CD4-positive, alpha-beta T cell treated with Interleukin-4 for 1 hour (primary cell): ENCODE results near the gene INO80C.

ENCODE experiments used
- DNase-seq, 2 donors: peaks; one replicate each; pipeline ENCODE4 v3.0.0-alpha.2; 2020 to 2022

The INO80C gene

GRCh38 chr18:35422237-35422636 lies 75.5 kb downstream of the INO80C start:
- no peak for DNase-seq

- DNase-seq = no peak
Measured at GRCh38 chr18:35418610-35419009, 79.2 kb downstream of the INO80C start.
